Mammary epithelial cell (primary cell): Measurements from ENCODE around the gene IRF2BP1.
A peak's percentile ranks its signal among the peaks of the same experiment; 100 is the strongest.

ENCODE experiments used
- CTCF ChIP-seq, 2 donors: IDR thresholded peaks in 1 of 2; conservative IDR thresholded peaks in 1 of 2; 2 replicates each; pipeline ENCODE4 v1.5.1; 2011 to 2012; ENCODE audit warnings: inconsistent platforms in 2 of 2, low read length in 2 of 2, mild to moderate bottlenecking in 2 of 2, control low read depth in 1 of 2, low read depth in 1 of 2; ENCODE audit not compliant: insufficient read depth in 1 of 2; ENCODE audit errors: extremely low read depth in 1 of 2
- EZH2 ChIP-seq: IDR thresholded peaks from 2 replicates; pipeline ENCODE4 v1.6.1; 2012; ENCODE audit warnings: low read length, inconsistent platforms, borderline replicate concordance

GRCh38 chr19:45922281-45922680 is 36.3 kb upstream of the IRF2BP1 start:
- TF ChIP-seq EZH2: no peak
- TF ChIP-seq CTCF (conservative IDR thresholded peaks at IDR 0.05 in 1 of 2, IDR thresholded peaks at IDR 0.05 in 1 of 2; ENCODE audit: extremely low read depth in 1 of 2, insufficient read depth in 1 of 2, low read depth in 1 of 2, low read length in 2 of 2): peak; percentile 8 to 20
